Measurements from ENCODE around the gene PTPN21. TPM values are rescaled to one million over a fixed set of nuclear protein-coding genes. Genes with fewer than 3 reads are reported as not detected.
A peak's percentile ranks its signal among the peaks of the same experiment; 100 is the strongest.

Gene PTPN21
- total RNA-seq, 1 donor, result 14.2 TPM

DNA sequence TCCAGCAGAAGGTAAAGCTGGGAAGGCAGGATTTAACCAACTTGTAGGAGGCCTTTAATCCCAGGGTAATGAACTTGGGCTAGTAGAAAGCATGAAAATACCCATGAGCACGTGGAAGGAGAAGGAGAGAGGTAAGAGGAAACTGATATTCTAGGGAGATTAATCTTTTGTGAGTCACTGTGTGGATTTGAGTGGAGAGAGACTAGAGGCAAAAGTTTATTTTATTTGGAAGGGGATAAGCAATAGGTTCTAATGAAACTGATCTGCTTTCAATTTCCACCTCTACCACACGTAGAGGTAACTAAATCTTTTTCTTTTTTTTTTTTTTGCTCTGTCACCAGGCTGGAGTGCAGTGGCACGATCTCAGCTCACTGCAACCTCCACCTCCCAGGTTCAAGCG lies 52.1 kb downstream of the PTPN21 start:
- DNase-seq (ENCODE audit: low read depth), result no peak
- TF ChIP-seq, protein P1, sequence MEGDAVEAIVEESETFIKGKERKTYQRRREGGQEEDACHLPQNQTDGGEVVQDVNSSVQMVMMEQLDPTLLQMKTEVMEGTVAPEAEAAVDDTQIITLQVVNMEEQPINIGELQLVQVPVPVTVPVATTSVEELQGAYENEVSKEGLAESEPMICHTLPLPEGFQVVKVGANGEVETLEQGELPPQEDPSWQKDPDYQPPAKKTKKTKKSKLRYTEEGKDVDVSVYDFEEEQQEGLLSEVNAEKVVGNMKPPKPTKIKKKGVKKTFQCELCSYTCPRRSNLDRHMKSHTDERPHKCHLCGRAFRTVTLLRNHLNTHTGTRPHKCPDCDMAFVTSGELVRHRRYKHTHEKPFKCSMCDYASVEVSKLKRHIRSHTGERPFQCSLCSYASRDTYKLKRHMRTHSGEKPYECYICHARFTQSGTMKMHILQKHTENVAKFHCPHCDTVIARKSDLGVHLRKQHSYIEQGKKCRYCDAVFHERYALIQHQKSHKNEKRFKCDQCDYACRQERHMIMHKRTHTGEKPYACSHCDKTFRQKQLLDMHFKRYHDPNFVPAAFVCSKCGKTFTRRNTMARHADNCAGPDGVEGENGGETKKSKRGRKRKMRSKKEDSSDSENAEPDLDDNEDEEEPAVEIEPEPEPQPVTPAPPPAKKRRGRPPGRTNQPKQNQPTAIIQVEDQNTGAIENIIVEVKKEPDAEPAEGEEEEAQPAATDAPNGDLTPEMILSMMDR (IDR thresholded peaks at IDR 0.05; ENCODE audit: insufficient read depth, low read depth, low read length), result no peak
- no peak overlapping the region for H3K4me3 ChIP-seq (ENCODE audit: low read depth, low read length)

DNA sequence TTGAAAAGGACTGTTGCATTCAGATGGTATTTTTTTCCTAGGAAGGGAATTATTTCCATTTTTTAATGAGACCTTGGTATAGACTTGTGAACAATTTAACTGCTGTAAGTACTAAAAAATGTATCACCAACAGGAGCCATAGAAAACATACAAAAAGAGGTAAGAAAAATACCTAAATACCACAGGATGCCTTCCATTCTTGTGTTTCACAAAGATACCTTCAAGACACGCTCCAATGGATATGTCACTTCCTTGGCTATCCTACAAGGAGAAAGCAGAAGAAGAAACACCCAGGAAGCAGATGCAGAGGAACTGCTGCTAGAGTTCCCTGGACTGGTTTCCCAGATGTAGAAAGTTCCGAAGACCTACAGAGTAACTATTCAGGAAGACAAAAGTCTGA lies 54.2 kb downstream of the PTPN21 start:
- TF ChIP-seq, protein P1 (IDR thresholded peaks at IDR 0.05; ENCODE audit: insufficient read depth, low read depth, low read length), result no peak
- DNase-seq (ENCODE audit: low read depth), result no peak
- H3K4me3 ChIP-seq (ENCODE audit: low read depth, low read length), result no peak overlapping the region

DNA sequence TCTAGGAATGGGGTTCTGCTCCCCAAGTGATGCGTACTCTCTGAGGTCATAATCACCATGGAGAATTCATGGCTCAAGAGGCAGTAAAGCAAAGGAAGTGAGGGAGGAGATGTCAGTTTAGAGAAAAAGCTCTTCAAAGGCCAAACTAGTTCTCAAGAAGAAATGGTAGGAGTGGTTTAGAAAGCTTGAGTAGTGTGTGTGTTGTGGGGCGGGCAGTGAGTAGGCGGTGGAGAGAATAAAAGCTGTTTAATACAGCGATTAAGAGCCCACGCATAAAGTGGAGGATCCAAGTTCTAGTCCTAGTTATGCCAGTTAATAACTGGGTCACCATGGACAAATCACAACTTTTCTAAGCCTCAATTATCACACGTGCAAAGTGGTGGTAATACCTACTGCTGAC lies 55.6 kb downstream of the PTPN21 start:
- TF ChIP-seq, protein P1 (IDR thresholded peaks at IDR 0.05; ENCODE audit: insufficient read depth, low read depth, low read length), result no peak
- H3K4me3 ChIP-seq (ENCODE audit: low read depth, low read length), result no peak overlapping the region
- DNase-seq (ENCODE audit: low read depth), result no peak

DNA sequence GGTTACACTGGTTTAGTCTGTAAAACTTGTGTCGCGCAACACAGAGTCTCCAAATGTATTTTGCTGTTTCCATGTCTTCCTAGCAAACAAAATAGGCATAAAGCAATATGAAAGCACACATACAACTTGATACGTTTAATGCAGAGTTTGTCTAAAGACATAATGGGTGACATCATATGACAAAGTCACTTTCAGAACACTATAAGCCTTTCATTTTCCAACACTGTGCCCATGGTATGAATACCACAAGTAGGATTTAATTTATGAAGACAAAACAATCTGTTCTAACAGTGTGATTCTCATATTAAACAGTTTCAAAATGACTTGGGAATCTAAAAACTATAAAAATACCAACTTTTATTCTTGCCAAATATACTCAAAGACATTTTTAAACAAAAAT lies 58.4 kb downstream of the PTPN21 start:
- DNase-seq (ENCODE audit: low read depth), result no peak
- no peak overlapping the region for H3K4me3 ChIP-seq (ENCODE audit: low read depth, low read length)
- TF ChIP-seq, protein P1 (IDR thresholded peaks at IDR 0.05; ENCODE audit: insufficient read depth, low read depth, low read length), result no peak

DNA sequence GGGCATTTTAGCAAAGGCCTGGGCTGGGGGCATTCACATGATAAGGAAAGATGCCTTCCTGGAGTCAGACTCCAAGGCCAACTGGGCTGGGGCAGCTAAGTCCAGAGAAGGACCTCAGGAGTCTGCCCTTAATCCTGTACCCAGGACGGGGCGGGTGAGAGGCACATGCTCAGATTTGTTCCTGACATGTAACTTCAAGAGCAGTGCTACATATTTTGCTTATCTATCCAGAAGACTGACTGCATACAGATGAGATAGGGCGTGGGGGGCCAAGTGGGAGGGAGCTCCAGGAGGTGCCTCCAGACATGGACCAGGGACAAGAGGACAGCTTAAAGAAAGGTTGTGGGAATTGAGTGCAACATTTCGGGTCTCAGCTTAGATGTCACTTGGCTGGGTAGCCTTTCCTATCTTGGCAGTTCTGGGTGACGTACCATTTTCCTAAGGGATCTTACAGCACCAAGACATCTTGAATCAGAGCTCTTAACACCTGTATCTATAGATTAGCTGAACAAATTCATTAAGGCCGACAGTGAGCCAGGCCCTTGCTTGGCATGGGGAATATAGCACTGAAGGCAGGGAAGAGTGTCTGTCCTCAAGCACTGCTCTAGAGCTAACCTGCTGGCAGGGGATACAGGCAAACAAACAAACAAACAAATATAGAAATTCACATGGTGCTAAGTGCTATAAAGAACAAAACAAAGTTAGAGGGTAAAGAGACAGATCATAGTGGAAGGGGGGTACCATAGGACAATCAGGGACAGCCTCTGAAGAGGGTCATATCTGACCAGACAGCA lies 61.2 kb downstream of the PTPN21 start:
- no peak for DNase-seq (ENCODE audit: low read depth)
- TF ChIP-seq, protein P1 (IDR thresholded peaks at IDR 0.05; ENCODE audit: insufficient read depth, low read depth, low read length), result no peak
- no peak overlapping the region for H3K4me3 ChIP-seq (ENCODE audit: low read depth, low read length)

DNA sequence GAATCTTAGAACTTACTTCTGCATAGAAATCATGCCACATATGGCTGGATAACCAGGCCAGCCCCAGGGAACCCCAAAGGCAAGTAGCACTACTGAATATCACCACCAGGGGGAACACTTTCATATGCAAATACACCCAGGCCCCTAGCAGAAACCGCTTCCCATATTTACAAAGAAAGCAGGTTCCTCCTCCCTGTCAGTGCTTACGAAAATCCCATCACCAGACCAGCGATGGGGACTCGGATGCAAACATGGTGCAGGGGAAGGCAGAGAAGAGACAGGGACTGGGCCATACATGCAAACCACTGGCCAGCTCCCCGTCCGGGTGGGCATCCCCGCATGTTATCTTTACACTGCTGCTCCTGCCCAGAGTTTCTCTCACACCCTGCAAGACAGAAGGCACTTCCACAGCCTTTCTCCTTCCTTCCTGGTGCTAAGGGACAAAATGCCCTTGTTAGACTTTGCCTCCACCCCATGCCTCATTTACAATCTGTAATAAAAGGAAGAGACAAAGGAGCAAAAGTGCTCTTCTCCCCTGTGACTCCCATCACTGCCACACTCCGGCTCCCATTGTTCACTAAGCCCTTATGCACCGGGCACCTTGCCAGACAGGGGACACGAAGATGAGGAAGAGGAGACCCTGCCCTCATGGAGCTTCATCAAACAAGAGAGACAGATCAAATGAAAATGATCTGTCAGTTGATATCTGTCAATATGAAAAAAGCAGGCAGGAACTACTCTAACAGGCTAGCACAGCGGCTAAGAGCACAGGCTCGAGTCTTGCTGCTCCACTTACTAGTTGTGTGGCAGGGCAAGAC lies 62.3 kb downstream of the PTPN21 start:
- peak; percentile 86 for DNase-seq (ENCODE audit: low read depth)
- H3K4me3 ChIP-seq (ENCODE audit: low read depth, low read length), result no peak overlapping the region
- TF ChIP-seq, protein P1 (IDR thresholded peaks at IDR 0.05; ENCODE audit: insufficient read depth, low read depth, low read length), result peak; percentile 88

Measured in fibroblast of villous mesenchyme (primary cell).